HG03558 (cell line): ENCODE measurements around the gene H19.

Experiments used
- ATAC-seq: cut with Tn5 transposase; IDR thresholded peaks from one replicate; pipeline ENCODE4 v1.9.1; 2021; ENCODE audit warnings: moderate number of reproducible peaks; ENCODE audit not compliant: unreplicated experiment; ENCODE audit errors: extremely low read depth

Gene H19

GRCh38 chr11:1987024-1987423, 10.6 kb downstream of the H19 start:
- ATAC-seq, result no peak

GRCh38 chr11:1983601-1983961, 14.1 kb downstream of the H19 start:
- no peak for ATAC-seq

- ATAC-seq, result no peak
These were observed 14.6 kb downstream of the H19 start for GRCh38 chr11:1982873-1983600.

- no peak for ATAC-seq
These were observed 18.0 kb downstream of the H19 start for GRCh38 chr11:1979607-1980006.

- ATAC-seq, result no peak
These were observed 18.7 kb downstream of the H19 start for GRCh38 chr11:1978720-1979473.

GRCh38 chr11:1975185-1975584, 22.5 kb downstream of the H19 start:
- no peak for ATAC-seq

GRCh38 chr11:1970956-1971355, 26.7 kb downstream of the H19 start:
- no peak for ATAC-seq

GRCh38 chr11:1969776-1970175, 27.9 kb downstream of the H19 start:
- ATAC-seq, result no peak

- ATAC-seq, result no peak
These were observed 28.6 kb downstream of the H19 start for GRCh38 chr11:1969035-1969434.

- no peak for ATAC-seq
These were observed 29.1 kb downstream of the H19 start for GRCh38 chr11:1968454-1969002.

GRCh38 chr11:1967641-1968225, 29.9 kb downstream of the H19 start:
- no peak for ATAC-seq

- no peak for ATAC-seq
These were observed 31.1 kb downstream of the H19 start for GRCh38 chr11:1966531-1966930.

GRCh38 chr11:1964955-1965354, 32.7 kb downstream of the H19 start:
- ATAC-seq, result no peak

- ATAC-seq, result no peak
These were observed 33.3 kb downstream of the H19 start for GRCh38 chr11:1964348-1964747.

GRCh38 chr11:1963864-1964263, 33.8 kb downstream of the H19 start:
- ATAC-seq, result no peak

GRCh38 chr11:1959786-1960185, 37.9 kb downstream of the H19 start:
- no peak for ATAC-seq

- ATAC-seq, result no peak
These were observed 39.3 kb downstream of the H19 start for GRCh38 chr11:1958367-1958766.

- no peak for ATAC-seq
These were observed 44.0 kb downstream of the H19 start for GRCh38 chr11:1953489-1954266.

- no peak for ATAC-seq
These were observed 44.7 kb downstream of the H19 start for GRCh38 chr11:1952806-1953482.

- no peak for ATAC-seq
These were observed 47.7 kb downstream of the H19 start for GRCh38 chr11:1949922-1950321.
